ENCODE measurements around the gene LAMA4.

GRCh38 chr6:112179631-112180030 is 74.7 kb downstream of the LAMA4 start:
- TF ChIP-seq CTCF (conservative IDR thresholded peaks at IDR 0.05) = no peak
- TF ChIP-seq EZH2 (IDR thresholded peaks at IDR 0.05; ENCODE audit: low read depth) = no peak

Data from PC-9 (cell line).